Smooth muscle cell (in vitro differentiated cells): ENCODE results near the gene PAN3. TPM values are rescaled to one million over a fixed set of nuclear protein-coding genes. Genes with fewer than 3 reads are reported as not detected.
A peak's percentile ranks its signal among the peaks of the same experiment; 100 is the strongest.

ENCODE experiments used
- DNase-seq: peaks from one replicate; lab custom pipeline; 2025; ENCODE audit not compliant: unreplicated experiment; lab: John Stamatoyannopoulos, UW
- H2AFZ ChIP-seq: fragments of 200-600 bp; sonication (generic); 2 replicates; pipeline ENCODE4 v1.6.0; 2016; ENCODE audit warnings: antibody characterized with exemption, low read depth, mild to moderate bottlenecking
- H3F3A ChIP-seq: fragments of 200-600 bp; sonication (generic); 2 replicates; pipeline ENCODE4 v1.6.0; 2017; ENCODE audit warnings: antibody characterized with exemption, low read depth
- H3K27ac ChIP-seq: fragments of 200-600 bp; sonication (generic); 2 replicates; pipeline ENCODE4 v1.5.1; 2016; ENCODE audit warnings: low read depth, mild to moderate bottlenecking
- H3K27me3 ChIP-seq: fragments of 200-600 bp; sonication (generic); 2 replicates; pipeline ENCODE4 v1.6.1; 2016; ENCODE audit warnings: low read depth, mild to moderate bottlenecking
- H3K36me3 ChIP-seq: fragments of 200-600 bp; sonication (generic); 2 replicates; pipeline ENCODE4 v1.5.1; 2016; ENCODE audit warnings: low read depth
- H3K4me1 ChIP-seq: fragments of 200-600 bp; sonication (generic); 2 replicates; pipeline ENCODE4 v1.5.1; 2016; ENCODE audit warnings: low read depth
- H3K4me2 ChIP-seq: fragments of 200-600 bp; sonication (generic); 2 replicates; pipeline ENCODE4 v1.6.0; 2016; ENCODE audit warnings: mild to moderate bottlenecking
- H3K4me3 ChIP-seq: fragments of 200-600 bp; sonication (generic); 2 replicates; pipeline ENCODE4 v1.5.1; 2016; ENCODE audit warnings: mild to moderate bottlenecking
- H3K79me2 ChIP-seq: fragments of 200-600 bp; sonication (generic); 2 replicates; pipeline ENCODE4 v1.6.0; 2016; ENCODE audit warnings: low read depth, mild to moderate bottlenecking
- H3K9ac ChIP-seq: fragments of 200-600 bp; sonication (generic); 2 replicates; pipeline ENCODE4 v1.6.0; 2016; ENCODE audit warnings: low read depth
- H3K9me3 ChIP-seq: fragments of 200-600 bp; sonication (generic); replicated peaks from 2 replicates; pipeline ENCODE4 v1.5.1; 2016; ENCODE audit warnings: low read depth
- H4K20me1 ChIP-seq: fragments of 200-600 bp; sonication (generic); 2 replicates; pipeline ENCODE4 v1.6.0; 2016; ENCODE audit warnings: low read depth
- CTCF ChIP-seq: fragments of 200-600 bp; sonication (generic); IDR thresholded peaks from 2 replicates; pipeline ENCODE4 v1.5.1; 2017; ENCODE audit warnings: borderline replicate concordance, mild to moderate bottlenecking, antibody characterized with exemption; ENCODE audit not compliant: insufficient read depth, poor library complexity, severe bottlenecking
- WGBS: methylation state at CpG from one replicate; pipeline ENCODE4 v1.1.7; 2016; ENCODE audit warnings: low lambda C conversion rate; 5-methylcytosine and 5-hydroxymethylcytosine counted together
- polyA plus RNA-seq: library from polyadenylated mRNA; unstranded; fragments of >200 nt; fragmentation: Nextera tagmentation; extraction: Ambion mirVana; gene quantifications from 2 replicates; pipeline ENCODE4 v1.2.1, GENCODE V29; 2016
- total RNA-seq: library from RNA; depleted of rRNA; stranded (reverse); fragments of >200 nt; gene quantifications from 2 replicates; pipeline ENCODE4 v1.2.3, GENCODE V29; 2014

PAN3 gene
- total and polyA plus RNA-seq, 2 experiments from 2014 or later = 2.9 to 28.2 TPM

DNA sequence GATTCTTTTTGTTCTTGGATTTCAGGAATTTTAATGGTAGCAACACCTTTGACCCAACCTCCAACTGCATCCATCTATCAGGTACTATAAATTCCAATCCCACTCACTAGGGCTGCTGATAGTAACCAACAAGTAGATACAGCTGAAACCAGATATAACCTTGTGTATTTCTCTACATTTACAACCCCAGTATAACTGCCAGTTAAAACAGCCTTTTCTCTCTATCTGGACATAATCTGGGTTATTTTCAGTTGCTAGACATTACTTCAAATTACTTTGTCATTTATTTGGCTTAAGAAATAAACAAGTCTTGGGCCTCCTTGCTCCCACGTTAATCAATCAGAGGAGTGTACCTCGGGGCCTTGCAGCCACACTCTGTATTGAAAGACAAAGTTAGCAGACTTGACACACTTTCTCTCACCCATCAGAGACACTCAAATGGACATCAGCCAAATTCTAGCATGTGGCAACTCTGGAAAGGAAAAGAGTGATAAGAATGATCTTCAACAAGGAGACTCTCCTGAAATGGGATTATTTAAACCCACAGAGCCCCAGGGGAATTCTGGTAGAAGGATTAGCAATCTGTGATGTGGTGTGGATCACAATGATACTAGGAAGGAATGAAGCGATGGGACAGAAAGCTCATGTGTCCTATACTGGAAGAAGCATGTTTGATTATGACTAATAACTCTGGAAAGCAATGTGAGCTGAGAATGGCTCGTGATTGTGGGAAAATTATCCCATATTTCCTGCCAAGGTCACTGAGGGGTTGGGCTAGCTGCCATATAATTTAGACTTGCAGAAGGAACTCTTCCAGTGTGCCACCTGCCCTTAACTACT, 199.0 kb downstream of the PAN3 start:
- H3K79me2 ChIP-seq = no peaks in the 10 kb centered on the region
- no peak overlapping the region for H2AFZ ChIP-seq
- H3F3A ChIP-seq = peaks cover 31% of the 10 kb centered on the region
- peak overlapping the region; percentile 57 for H3K4me2 ChIP-seq
- DNase-seq = no peak
- WGBS = 25% methylated on average over 4 of the region's 4 CpGs
- no peaks in the 10 kb centered on the region for H4K20me1 ChIP-seq
- no peaks in the 10 kb centered on the region for H3K27me3 ChIP-seq
- peak overlapping the region; percentile 84 for H3K27ac ChIP-seq
- H3K36me3 ChIP-seq = no peaks in the 10 kb centered on the region
- H3K4me1 ChIP-seq = no peaks in the 10 kb centered on the region
- H3K4me3 ChIP-seq = no peak overlapping the region
- TF ChIP-seq CTCF = no peak
- no peak overlapping the region for H3K9ac ChIP-seq
- H3K9me3 ChIP-seq = no peaks in the 10 kb centered on the region

DNA sequence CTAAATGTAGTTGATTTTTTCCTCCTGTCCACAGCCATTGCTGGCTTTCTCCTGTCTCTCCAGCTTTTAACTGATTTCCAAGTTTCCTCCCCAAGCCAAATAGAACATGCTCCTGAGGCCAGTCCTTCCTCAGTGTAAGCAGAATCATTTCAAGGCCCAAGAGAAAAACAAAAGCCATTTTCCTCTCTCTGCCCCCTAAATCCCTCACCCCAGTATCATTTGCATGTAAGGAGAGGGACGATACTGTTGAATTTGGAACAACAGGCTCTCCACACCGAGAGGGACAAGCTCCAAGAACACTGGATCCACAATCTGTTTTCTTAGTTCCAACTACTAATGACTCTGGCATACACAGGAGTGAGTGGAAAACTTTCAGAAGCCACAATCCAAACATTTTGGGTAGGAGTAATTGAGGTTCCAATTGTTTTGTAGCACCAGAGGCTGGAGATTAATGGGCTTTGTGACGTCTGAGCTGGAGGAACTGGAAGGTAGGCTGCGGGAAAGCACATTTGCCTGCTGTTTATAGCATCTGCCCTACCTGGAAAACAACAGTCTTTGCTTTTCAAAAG, 199.7 kb downstream of the PAN3 start:
- H4K20me1 ChIP-seq = no peaks in the 10 kb centered on the region
- peak overlapping the region; percentile 13 for H3K9ac ChIP-seq
- H3K9me3 ChIP-seq = no peaks in the 10 kb centered on the region
- TF ChIP-seq CTCF = no peak
- H3K4me1 ChIP-seq = no peaks in the 10 kb centered on the region
- H3K27me3 ChIP-seq = no peaks in the 10 kb centered on the region
- H3K27ac ChIP-seq = peak overlapping the region; percentile 84
- 54% methylated on average over 4 of the region's 4 CpGs for WGBS
- H3K36me3 ChIP-seq = no peaks in the 10 kb centered on the region
- no peak for DNase-seq
- H3F3A ChIP-seq = peaks cover 31% of the 10 kb centered on the region
- peak overlapping the region; percentile 57 for H3K4me2 ChIP-seq
- no peak overlapping the region for H3K4me3 ChIP-seq
- no peak overlapping the region for H2AFZ ChIP-seq
- H3K79me2 ChIP-seq = no peaks in the 10 kb centered on the region

GRCh38 chr13:28338742-28339141, 200.4 kb downstream of the PAN3 start:
- DNase-seq = no peak
- peak overlapping the region; percentile 84 for H3K27ac ChIP-seq
- no peaks in the 10 kb centered on the region for H3K4me1 ChIP-seq
- no peak for TF ChIP-seq CTCF
- no peak overlapping the region for H2AFZ ChIP-seq
- H3K4me2 ChIP-seq = peak overlapping the region; percentile 57
- no peak overlapping the region for H3K4me3 ChIP-seq
- no peaks in the 10 kb centered on the region for H4K20me1 ChIP-seq
- 87% methylated on average over 6 of the region's 6 CpGs for WGBS
- H3K9ac ChIP-seq = no peak overlapping the region
- H3K79me2 ChIP-seq = no peaks in the 10 kb centered on the region
- peaks cover 31% of the 10 kb centered on the region for H3F3A ChIP-seq
- H3K9me3 ChIP-seq = no peaks in the 10 kb centered on the region
- no peaks in the 10 kb centered on the region for H3K36me3 ChIP-seq
- no peaks in the 10 kb centered on the region for H3K27me3 ChIP-seq
